PFSK-1 (cell line): ENCODE data around the gene GREM2.

ENCODE experiments used
- FOXP2 ChIP-seq: optimal IDR thresholded peaks from 2 replicates; pipeline ENCODE3; 2011; ENCODE audit warnings: borderline replicate concordance, control low read depth, inconsistent platforms; ENCODE audit not compliant: insufficient read depth; ENCODE audit errors: extremely low read length, extremely low read depth
- POLR2AphosphoS5 ChIP-seq: IDR thresholded peaks from 2 replicates; pipeline ENCODE4 v1.6.1; 2012; ENCODE audit warnings: low read depth, mild to moderate bottlenecking, control low read depth, low read length, moderate library complexity
- SIN3A ChIP-seq: IDR thresholded peaks from 2 replicates; pipeline ENCODE4 v1.6.1; 2012; ENCODE audit warnings: mild to moderate bottlenecking, low read length, moderate library complexity, borderline replicate concordance; ENCODE audit not compliant: insufficient read depth
- TAF1 ChIP-seq: IDR thresholded peaks from 2 replicates; pipeline ENCODE4 v1.6.1; 2012; ENCODE audit warnings: low read length, control low read depth, borderline replicate concordance; ENCODE audit not compliant: insufficient read depth
- TF ChIP-seq, protein P1 (sequence below), 2 experiments: IDR thresholded peaks; 2 replicates each; pipeline versions ENCODE4 v1.6.1 to v1.8.0; 2011 to 2012; ENCODE audit warnings: low read depth in 2 of 2, low read length in 2 of 2, control low read depth in 1 of 2, inconsistent platforms in 1 of 2, mild to moderate bottlenecking in 1 of 2, moderate library complexity in 1 of 2; ENCODE audit not compliant: insufficient read depth in 1 of 2

DNA sequence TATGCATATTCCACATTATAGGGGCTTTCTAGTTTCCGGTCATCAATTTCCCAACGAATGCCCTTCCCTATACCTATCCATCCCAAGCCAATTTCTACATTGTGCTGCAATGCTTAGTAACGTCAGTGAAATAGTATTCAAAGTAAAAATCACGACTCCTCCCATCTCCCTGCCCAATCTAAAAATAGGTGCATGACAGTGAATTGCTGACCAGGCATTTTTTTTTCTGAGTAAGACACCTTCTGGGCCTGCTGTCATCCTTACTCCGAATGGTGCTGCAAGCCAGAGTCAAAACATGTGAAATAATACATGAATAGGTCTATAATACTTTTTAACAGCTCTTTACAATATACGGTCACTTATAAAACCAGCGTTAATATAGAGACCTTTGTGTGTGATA, 120.2 kb downstream of the GREM2 start:
- TF ChIP-seq POLR2AphosphoS5 (no peak), TAF1 (no peak), SIN3A (no peak), FOXP2 (no peak)
- TF ChIP-seq, protein P1, sequence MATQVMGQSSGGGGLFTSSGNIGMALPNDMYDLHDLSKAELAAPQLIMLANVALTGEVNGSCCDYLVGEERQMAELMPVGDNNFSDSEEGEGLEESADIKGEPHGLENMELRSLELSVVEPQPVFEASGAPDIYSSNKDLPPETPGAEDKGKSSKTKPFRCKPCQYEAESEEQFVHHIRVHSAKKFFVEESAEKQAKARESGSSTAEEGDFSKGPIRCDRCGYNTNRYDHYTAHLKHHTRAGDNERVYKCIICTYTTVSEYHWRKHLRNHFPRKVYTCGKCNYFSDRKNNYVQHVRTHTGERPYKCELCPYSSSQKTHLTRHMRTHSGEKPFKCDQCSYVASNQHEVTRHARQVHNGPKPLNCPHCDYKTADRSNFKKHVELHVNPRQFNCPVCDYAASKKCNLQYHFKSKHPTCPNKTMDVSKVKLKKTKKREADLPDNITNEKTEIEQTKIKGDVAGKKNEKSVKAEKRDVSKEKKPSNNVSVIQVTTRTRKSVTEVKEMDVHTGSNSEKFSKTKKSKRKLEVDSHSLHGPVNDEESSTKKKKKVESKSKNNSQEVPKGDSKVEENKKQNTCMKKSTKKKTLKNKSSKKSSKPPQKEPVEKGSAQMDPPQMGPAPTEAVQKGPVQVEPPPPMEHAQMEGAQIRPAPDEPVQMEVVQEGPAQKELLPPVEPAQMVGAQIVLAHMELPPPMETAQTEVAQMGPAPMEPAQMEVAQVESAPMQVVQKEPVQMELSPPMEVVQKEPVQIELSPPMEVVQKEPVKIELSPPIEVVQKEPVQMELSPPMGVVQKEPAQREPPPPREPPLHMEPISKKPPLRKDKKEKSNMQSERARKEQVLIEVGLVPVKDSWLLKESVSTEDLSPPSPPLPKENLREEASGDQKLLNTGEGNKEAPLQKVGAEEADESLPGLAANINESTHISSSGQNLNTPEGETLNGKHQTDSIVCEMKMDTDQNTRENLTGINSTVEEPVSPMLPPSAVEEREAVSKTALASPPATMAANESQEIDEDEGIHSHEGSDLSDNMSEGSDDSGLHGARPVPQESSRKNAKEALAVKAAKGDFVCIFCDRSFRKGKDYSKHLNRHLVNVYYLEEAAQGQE (IDR thresholded peaks at IDR 0.05; ENCODE audit: insufficient read depth in 1 of 2, low read depth in 2 of 2, low read length in 2 of 2), result no peak
